GM12892 (cell line): ENCODE measurements around the gene LYSMD1.

Source experiments
- DNase-seq: peaks from one replicate; pipeline ENCODE4 v3.0.0; 2011; ENCODE audit not compliant: insufficient read length
- FAIRE-seq: peaks from 2 replicates; lab custom pipeline; 2011; peaks lifted over from hg19 to GRCh38; lab: Jason Lieb, UNC
- POLR2A ChIP-seq: IDR thresholded peaks from 2 replicates; pipeline ENCODE4 v1.6.1; 2011; ENCODE audit warnings: low read depth, low read length, control low read depth
- POLR2AphosphoS5 ChIP-seq: IDR thresholded peaks from 2 replicates; pipeline ENCODE4 v1.6.1; 2011; ENCODE audit warnings: low read depth, low read length, control low read depth
- TAF1 ChIP-seq: IDR thresholded peaks from 2 replicates; pipeline ENCODE4 v1.6.1; 2011; ENCODE audit warnings: low read depth, mild to moderate bottlenecking, control low read depth, low read length, borderline replicate concordance

LYSMD1 gene

GRCh38 chr1:151144474-151145303 lies 21.0 kb downstream of the LYSMD1 start:
- DNase-seq (no peak), FAIRE-seq (no peak)
- TF ChIP-seq POLR2A (no peak), POLR2AphosphoS5 (no peak), TAF1 (no peak)

DNA sequence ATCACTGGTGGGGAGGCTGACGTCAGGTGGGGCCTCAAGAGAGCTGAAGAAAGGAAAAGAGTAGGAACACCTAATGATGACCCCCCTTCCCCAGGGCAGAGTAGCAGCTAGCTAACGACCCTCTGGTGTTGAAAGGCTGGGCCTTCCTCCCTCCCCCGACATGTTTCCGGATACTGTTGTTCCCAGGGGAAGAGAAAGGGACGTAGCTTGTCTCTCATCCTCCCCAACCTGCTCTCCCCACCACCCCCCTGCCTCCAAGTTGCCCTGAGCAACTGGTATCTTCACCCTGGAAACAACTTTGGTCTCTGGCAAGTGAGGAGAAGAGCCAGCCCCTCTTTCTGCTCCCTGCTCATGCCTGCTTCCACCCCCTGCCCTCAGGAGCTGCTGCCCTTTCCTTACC lies 21.7 kb downstream of the LYSMD1 start:
- TF ChIP-seq POLR2A (no peak), POLR2AphosphoS5 (no peak), TAF1 (no peak)
- DNase-seq (no peak), FAIRE-seq (no peak)

DNA sequence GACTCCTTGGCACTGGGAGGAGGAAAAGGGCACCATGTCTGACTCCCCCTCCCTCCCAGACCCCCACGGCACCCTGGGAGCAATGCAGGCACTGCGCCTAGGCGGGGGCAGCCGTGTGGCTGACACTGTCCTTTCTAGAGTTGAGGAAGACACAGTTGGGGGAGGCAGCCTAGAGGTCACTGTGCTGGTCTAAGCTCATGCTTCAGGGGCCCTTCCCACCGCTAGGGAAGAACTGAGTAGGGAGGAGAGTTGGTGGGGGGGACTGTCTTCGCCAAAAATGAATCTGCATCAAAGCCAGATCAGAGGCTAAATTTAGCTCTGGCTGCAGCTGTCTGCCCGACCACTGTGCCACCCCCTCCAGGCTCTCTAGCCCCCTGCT lies 22.7 kb downstream of the LYSMD1 start:
- DNase-seq (no peak), FAIRE-seq (no peak)
- TF ChIP-seq POLR2AphosphoS5 (no peak), POLR2A (no peak), TAF1 (no peak)

- no peak for TF ChIP-seq POLR2AphosphoS5
- TF ChIP-seq POLR2A = no peak
- TF ChIP-seq TAF1 = no peak
- FAIRE-seq (no peak), DNase-seq (no peak)
These were observed 23.2 kb downstream of the LYSMD1 start for GRCh38 chr1:151142411-151143056.

DNA sequence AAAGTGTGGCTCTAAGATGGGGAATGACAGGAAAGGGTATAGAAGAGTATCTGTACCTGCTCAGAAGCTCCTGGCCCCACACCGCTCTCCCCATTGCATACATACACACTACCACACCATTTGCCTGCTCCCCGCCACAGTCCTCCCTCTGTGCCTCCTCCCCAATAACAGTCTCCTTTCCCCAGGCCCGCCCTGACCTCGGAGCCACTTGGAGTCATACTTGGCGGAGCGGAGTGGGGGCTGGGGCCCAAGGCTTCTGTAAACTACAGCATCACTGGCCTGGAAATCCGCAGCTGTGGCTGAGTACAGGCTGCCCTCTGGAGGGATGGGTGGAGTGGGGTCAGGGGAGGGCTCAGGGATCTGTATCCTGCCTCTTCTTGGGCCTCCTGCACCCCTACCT lies 27.9 kb downstream of the LYSMD1 start:
- no peak for FAIRE-seq
- TF ChIP-seq POLR2A (no peak), POLR2AphosphoS5 (no peak), TAF1 (no peak)
- no peak for DNase-seq

GRCh38 chr1:151135433-151136385 lies 30.0 kb downstream of the LYSMD1 start:
- no peak for DNase-seq
- no peak for TF ChIP-seq POLR2A
- no peak for TF ChIP-seq TAF1
- no peak for TF ChIP-seq POLR2AphosphoS5
- FAIRE-seq = no peak

DNA sequence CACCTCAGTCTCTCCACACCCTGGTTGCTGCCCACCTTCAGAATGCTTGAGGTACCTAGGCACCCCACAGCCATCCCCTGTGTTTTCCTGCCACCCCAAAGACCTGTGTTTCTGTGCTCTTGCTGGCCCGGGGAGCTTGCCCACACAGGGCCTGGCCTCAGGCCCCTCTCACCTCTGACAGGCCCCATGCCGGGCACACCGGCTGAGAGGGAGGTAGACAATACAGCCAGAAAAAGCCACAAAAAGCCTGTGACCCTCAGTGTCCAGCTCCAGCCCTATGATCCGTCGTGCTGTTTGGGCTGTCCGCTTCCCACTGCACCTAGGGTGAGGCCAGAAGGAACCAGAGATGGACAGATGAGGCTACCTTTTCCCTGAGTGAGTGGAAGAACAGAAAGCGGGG lies 30.7 kb downstream of the LYSMD1 start:
- DNase-seq (no peak), FAIRE-seq (no peak)
- TF ChIP-seq POLR2A (no peak), POLR2AphosphoS5 (no peak), TAF1 (no peak)

DNA sequence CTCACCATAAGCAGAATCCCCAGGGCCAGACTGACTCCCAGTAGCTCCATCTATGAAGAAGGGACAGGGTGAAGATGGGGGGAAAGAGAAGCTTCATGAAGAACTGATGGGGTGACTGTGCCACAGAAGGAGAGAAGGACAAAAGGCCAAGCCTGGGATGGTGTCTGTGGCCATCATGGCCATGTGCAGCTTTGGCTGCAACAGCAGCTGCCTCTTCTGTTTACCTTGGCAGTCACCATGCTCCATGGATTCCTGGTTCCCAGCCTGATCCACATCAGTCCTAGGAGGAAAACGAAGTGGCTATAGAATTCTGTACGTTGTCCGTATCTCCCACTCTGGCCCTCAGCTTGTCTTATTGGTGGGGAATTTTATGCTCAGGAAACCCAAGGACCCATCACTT lies 31.3 kb downstream of the LYSMD1 start:
- FAIRE-seq (no peak), DNase-seq (no peak)
- TF ChIP-seq TAF1 = no peak
- TF ChIP-seq POLR2AphosphoS5 = no peak
- TF ChIP-seq POLR2A = no peak

DNA sequence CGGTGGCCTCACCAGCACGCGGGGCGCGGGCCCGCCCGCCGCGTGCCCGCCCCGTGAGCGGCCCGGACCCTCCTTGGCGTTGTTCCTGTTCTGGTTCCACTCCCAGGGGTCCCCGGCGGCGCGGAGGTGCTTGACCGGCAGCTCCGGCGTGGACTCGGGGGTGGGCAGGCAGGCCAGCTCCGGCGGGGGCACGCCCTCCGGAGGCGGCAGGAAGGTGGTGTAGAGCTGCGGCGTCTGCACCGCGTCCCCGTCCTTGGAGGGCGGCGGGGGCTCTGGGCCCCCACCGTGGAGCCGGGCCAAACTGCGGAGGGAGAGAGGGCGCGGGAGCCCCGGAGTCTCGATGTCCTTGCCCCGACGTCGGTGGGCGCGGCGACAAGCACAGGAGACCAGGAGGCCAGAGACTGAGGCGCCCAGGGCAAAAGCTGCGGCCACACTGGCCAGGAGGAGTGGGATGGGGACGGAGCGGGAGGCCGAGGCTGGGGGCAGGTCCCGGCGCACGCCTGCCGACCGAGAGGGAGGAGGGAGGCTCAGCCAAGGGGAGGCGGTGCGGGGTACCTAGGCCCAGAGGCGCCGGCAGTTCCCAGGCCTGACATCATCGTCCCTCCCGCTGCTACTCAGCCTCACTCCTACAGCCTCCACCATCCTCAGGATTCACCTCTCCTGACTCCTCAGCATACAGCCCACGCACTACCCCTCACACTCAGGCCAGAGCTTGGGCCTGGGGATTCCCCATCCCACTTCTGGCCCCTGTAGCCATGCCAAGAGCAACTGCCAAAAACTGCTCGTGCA lies 32.5 kb downstream of the LYSMD1 start:
- no peak for TF ChIP-seq TAF1
- TF ChIP-seq POLR2A = no peak
- no peak for TF ChIP-seq POLR2AphosphoS5
- no peak for FAIRE-seq
- DNase-seq = no peak

DNA sequence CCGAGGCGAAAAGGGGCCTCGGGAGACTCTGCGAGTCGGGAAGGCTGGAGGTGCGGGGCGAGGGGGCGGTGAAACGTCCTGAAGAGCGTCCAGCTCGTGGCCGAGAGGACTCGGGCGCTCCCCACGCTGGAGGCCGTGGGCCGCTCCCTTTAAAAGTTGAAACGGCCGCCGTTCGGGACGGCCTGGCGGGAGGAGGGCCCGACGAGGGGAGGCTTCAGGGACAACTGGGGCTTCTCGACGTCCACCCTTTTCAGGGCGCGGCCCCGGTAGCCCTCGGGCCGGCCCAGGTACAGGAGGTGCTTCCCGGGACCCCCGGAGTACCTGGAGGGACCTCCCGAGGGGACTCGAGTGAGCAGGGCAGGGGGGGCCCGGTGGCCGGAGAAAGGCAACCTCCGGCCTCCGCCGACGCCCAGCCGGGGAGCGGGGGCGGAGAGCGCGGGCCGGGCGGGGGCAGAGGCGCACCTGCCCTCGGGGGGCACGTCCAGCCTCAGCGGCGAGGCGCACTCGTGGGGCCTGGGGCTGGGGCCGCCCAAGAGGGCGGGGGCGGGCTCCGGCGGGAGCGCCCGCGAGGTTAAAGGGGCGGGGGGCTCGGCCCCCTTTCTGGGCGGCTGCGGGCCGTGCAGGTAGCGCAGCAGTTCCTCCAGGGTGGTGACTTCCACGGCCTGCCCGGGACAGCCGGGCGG lies 33.2 kb downstream of the LYSMD1 start:
- no peak for FAIRE-seq

More for the DNA sequence above, 33.2 kb downstream of the LYSMD1 start:
- no peak for DNase-seq
- TF ChIP-seq POLR2AphosphoS5 = no peak
- TF ChIP-seq TAF1 = no peak
- TF ChIP-seq POLR2A = no peak
